ENCODE measurements around the gene ELAVL1.

ELAVL1 gene

GRCh38 chr19:8005534-8006256 lies at the start of gene ELAVL1:
Gene ELAVL1 (minus strand): TSS chr19:8005641. CDS start chr19:7991815, 13,826 bp downstream.
- H3K9me3 ChIP-seq (ENCODE audit: insufficient read depth, low read length): no peaks in the 10 kb centered on the region
- no peak for TF ChIP-seq ZNF274 (IDR thresholded peaks at IDR 0.05; ENCODE audit: low read depth, low read length)
- H3K4me1 ChIP-seq (ENCODE audit: insufficient read depth, insufficient read length): peaks cover 12% of the 10 kb centered on the region
- H3K9ac ChIP-seq (ENCODE audit: insufficient read length, low read depth): peak within 1 kb of the TSS; percentile 98
- no peaks in the 10 kb centered on the region for H3K27me3 ChIP-seq (ENCODE audit: insufficient read depth, insufficient read length)
- peak within 1 kb of the TSS; percentile 93 for H3K4me3 ChIP-seq (ENCODE audit: insufficient read length, low read depth)
- peak; percentile 89 for DNase-seq (ENCODE audit: low read depth, low spot score)
- peaks cover 45% of the 10 kb centered on the region for H3K36me3 ChIP-seq (ENCODE audit: insufficient read depth, insufficient read length, low read length)

GRCh38 chr19:8054169-8054568 lies 48.7 kb upstream of the ELAVL1 start:
- peaks cover 11% of the 10 kb centered on the region for H3K27me3 ChIP-seq (ENCODE audit: insufficient read depth, insufficient read length)

GRCh38 chr19:8052464-8052859 lies 47.0 kb upstream of the ELAVL1 start, which contains the start of gene CCL25:
Gene CCL25 (plus strand): TSS chr19:8052760. CDS start chr19:8053050, 290 bp downstream.
- H3K27me3 ChIP-seq (ENCODE audit: insufficient read depth, insufficient read length): peaks cover 15% of the 10 kb centered on the region
- no peak within 1 kb of the TSS for H3K4me3 ChIP-seq (ENCODE audit: insufficient read length, low read depth)
- peak within 1 kb of the TSS; percentile 26 for H3K9ac ChIP-seq (ENCODE audit: insufficient read length, low read depth)
- DNase-seq (ENCODE audit: low read depth, low spot score): no peak
- H3K4me1 ChIP-seq (ENCODE audit: insufficient read depth, insufficient read length): peaks cover 13% of the 10 kb centered on the region
- TF ChIP-seq YY1 (IDR thresholded peaks at IDR 0.05; ENCODE audit: insufficient read depth, insufficient read length): no peak
- H3K36me3 ChIP-seq (ENCODE audit: insufficient read depth, insufficient read length, low read length): no peaks in the 10 kb centered on the region
- H3K9me3 ChIP-seq (ENCODE audit: insufficient read depth, low read length): no peaks in the 10 kb centered on the region

More at GRCh38 chr19:8054169-8054568, 48.7 kb upstream of the ELAVL1 start:
- TF ChIP-seq YY1 (IDR thresholded peaks at IDR 0.05; ENCODE audit: insufficient read depth, insufficient read length) (no peak), ZNF274 (IDR thresholded peaks at IDR 0.05; ENCODE audit: low read depth, low read length) (no peak), SUZ12 (IDR thresholded peaks at IDR 0.05; ENCODE audit: extremely low read depth, insufficient read depth, insufficient read length) (no peak)
- Histone ChIP-seq H3K4me1 (ENCODE audit: insufficient read depth, insufficient read length) (peaks cover 13% of the 10 kb centered on the region), H3K36me3 (ENCODE audit: insufficient read depth, insufficient read length, low read length) (no peaks in the 10 kb centered on the region), H3K9ac (ENCODE audit: insufficient read length, low read depth) (no peak overlapping the region), H3K4me3 (ENCODE audit: insufficient read length, low read depth) (no peak overlapping the region), H3K9me3 (ENCODE audit: insufficient read depth, low read length) (no peaks in the 10 kb centered on the region)
- no peak for DNase-seq (ENCODE audit: low read depth, low spot score)

- Histone ChIP-seq H3K36me3 (ENCODE audit: insufficient read depth, insufficient read length, low read length) (no peaks in the 10 kb centered on the region), H3K4me1 (ENCODE audit: insufficient read depth, insufficient read length) (peaks cover 18% of the 10 kb centered on the region), H3K9ac (ENCODE audit: insufficient read length, low read depth) (peak overlapping the region; percentile 87), H3K27me3 (ENCODE audit: insufficient read depth, insufficient read length) (peaks cover 15% of the 10 kb centered on the region), H3K9me3 (ENCODE audit: insufficient read depth, low read length) (no peaks in the 10 kb centered on the region), H3K4me3 (ENCODE audit: insufficient read length, low read depth) (peak overlapping the region; percentile 63)
- peak; percentile 99 for DNase-seq (ENCODE audit: low read depth, low spot score)
- TF ChIP-seq SUZ12 (IDR thresholded peaks at IDR 0.05; ENCODE audit: extremely low read depth, insufficient read depth, insufficient read length) (no peak), YY1 (IDR thresholded peaks at IDR 0.05; ENCODE audit: insufficient read depth, insufficient read length) (no peak), ZNF274 (IDR thresholded peaks at IDR 0.05; ENCODE audit: low read depth, low read length) (no peak)
Measured at GRCh38 chr19:8050274-8051096, 45.0 kb upstream of the ELAVL1 start.

GRCh38 chr19:8046569-8047165 lies 41.2 kb upstream of the ELAVL1 start:
- no peak for DNase-seq (ENCODE audit: low read depth, low spot score)
- Histone ChIP-seq H3K4me1 (ENCODE audit: insufficient read depth, insufficient read length) (peaks cover 12% of the 10 kb centered on the region), H3K4me3 (ENCODE audit: insufficient read length, low read depth) (no peak overlapping the region), H3K36me3 (ENCODE audit: insufficient read depth, insufficient read length, low read length) (no peaks in the 10 kb centered on the region), H3K27me3 (ENCODE audit: insufficient read depth, insufficient read length) (peaks cover 15% of the 10 kb centered on the region), H3K9ac (ENCODE audit: insufficient read length, low read depth) (no peak overlapping the region), H3K9me3 (ENCODE audit: insufficient read depth, low read length) (no peaks in the 10 kb centered on the region)
- no peak for TF ChIP-seq ZNF274 (IDR thresholded peaks at IDR 0.05; ENCODE audit: low read depth, low read length)
- no peak for TF ChIP-seq SUZ12 (IDR thresholded peaks at IDR 0.05; ENCODE audit: extremely low read depth, insufficient read depth, insufficient read length)
- no peak for TF ChIP-seq YY1 (IDR thresholded peaks at IDR 0.05; ENCODE audit: insufficient read depth, insufficient read length)

GRCh38 chr19:8045872-8046568 lies 40.6 kb upstream of the ELAVL1 start:
- TF ChIP-seq SUZ12 (IDR thresholded peaks at IDR 0.05; ENCODE audit: extremely low read depth, insufficient read depth, insufficient read length) (no peak), ZNF274 (IDR thresholded peaks at IDR 0.05; ENCODE audit: low read depth, low read length) (no peak), YY1 (IDR thresholded peaks at IDR 0.05; ENCODE audit: insufficient read depth, insufficient read length) (no peak)
- Histone ChIP-seq H3K4me1 (ENCODE audit: insufficient read depth, insufficient read length) (peaks cover 14% of the 10 kb centered on the region), H3K4me3 (ENCODE audit: insufficient read length, low read depth) (no peak overlapping the region), H3K36me3 (ENCODE audit: insufficient read depth, insufficient read length, low read length) (no peaks in the 10 kb centered on the region), H3K9me3 (ENCODE audit: insufficient read depth, low read length) (no peaks in the 10 kb centered on the region), H3K27me3 (ENCODE audit: insufficient read depth, insufficient read length) (peaks cover 15% of the 10 kb centered on the region), H3K9ac (ENCODE audit: insufficient read length, low read depth) (no peak overlapping the region)
- no peak for DNase-seq (ENCODE audit: low read depth, low spot score)

Data from NT2/D1 (cell line).